Kidney (tissue), 14 donors: ENCODE results near the gene ATAD5. TPM values are rescaled to one million over a fixed set of nuclear protein-coding genes. Genes with fewer than 3 reads are reported as not detected.

Experiments used
- DNase-seq, 5 donors: peaks; one replicate each; pipeline ENCODE4 v3.0.0-alpha.2; 2013 to 2020
- FAIRE-seq: peaks from 2 replicates; lab custom pipeline; 2012; peaks lifted over from hg19 to GRCh38; lab: Jason Lieb, UNC
- H3K27ac ChIP-seq, 2 donors: one replicate each; pipeline ENCODE4 v1.7.0; 2013; ENCODE audit warnings: low read depth in 2 of 2, low read length in 2 of 2, inconsistent platforms in 1 of 2
- H3K27me3 ChIP-seq: one replicate; pipeline ENCODE4 v1.7.1; 2013; ENCODE audit warnings: low read length, inconsistent platforms; ENCODE audit not compliant: control insufficient read depth, insufficient read depth
- H3K36me3 ChIP-seq, 3 donors: one replicate each; pipeline versions ENCODE4 v1.7.0 to v1.7.1; 2013; ENCODE audit warnings: low read length in 3 of 3, control low read depth in 1 of 3, inconsistent platforms in 1 of 3; ENCODE audit not compliant: insufficient read depth in 3 of 3, control insufficient read depth in 2 of 3
- H3K4me1 ChIP-seq, 3 donors: one replicate each; pipeline versions ENCODE4 v1.7.0 to v1.7.1; 2013; ENCODE audit warnings: low read length in 3 of 3, inconsistent platforms in 1 of 3, low read depth in 1 of 3; ENCODE audit not compliant: control insufficient read depth in 2 of 3, insufficient read depth in 2 of 3
- H3K4me3 ChIP-seq, 3 donors: one replicate each; pipeline versions ENCODE4 v1.7.0 to v1.8.1; 2013; ENCODE audit warnings: low read length in 3 of 3, control low read depth in 1 of 3, inconsistent platforms in 1 of 3
- H3K9ac ChIP-seq, 3 donors: one replicate each; pipeline versions ENCODE4 v1.7.0 to v1.7.1; 2013; ENCODE audit warnings: low read length in 3 of 3, control low read depth in 1 of 3, inconsistent platforms in 1 of 3
- H3K9me3 ChIP-seq, 3 donors: one replicate each; pipeline versions ENCODE4 v1.7.0 to v1.7.1; 2013; ENCODE audit warnings: low read length in 3 of 3, control low read depth in 1 of 3, inconsistent platforms in 1 of 3; ENCODE audit not compliant: control insufficient read depth in 2 of 3, insufficient read depth in 1 of 3
- CTCF ChIP-seq: IDR thresholded peaks from 3 replicates; pipeline ENCODE4 v1.5.1; 2012; ENCODE audit warnings: mild to moderate bottlenecking, moderate library complexity, borderline replicate concordance; ENCODE audit not compliant: insufficient read depth; ENCODE audit errors: extremely low read depth
- intact Hi-C: fragments of 100-400 bp; cut with DNase I; formaldehyde crosslinking; loops from one replicate; pipeline ENCODE4 v1.11.1; 2022
- polyA plus RNA-seq: library from polyadenylated mRNA; stranded (reverse); fragments of 350-450 nt; fragmentation: Illumina TruSeq; extraction: RNeasy Lipid Tissue Mini Kit (QIAGEN cat#74804); gene quantifications from one replicate; pipeline ENCODE4 v1.2.3, GENCODE V29; 2014; ENCODE audit warnings: low read depth, low replicate concordance; ENCODE audit not compliant: insufficient read depth
- total RNA-seq: library from RNA; stranded (reverse); fragmentation: NEBNext Ultra II Directional; extraction: Animal tissue kit (Norgen Biotek cat#: 25700); gene quantifications from one replicate; pipeline ENCODE4 v1.2.1, GENCODE V29; 2021
- donor health status: control.
- donor health status: control.
- donor health status: control.
- donor health status: control.
- donor health status: control.
- donor health status: DM: yes; HTN: yes; CAD: no.
- donor health status: Normal renal cell carcinoma (clear cell type).

ATAD5 gene
- total and polyA plus RNA-seq, 2 donors from 2014 or later, result 0.19 to 1.7 TPM

GRCh38 chr17:30854146-30854545, 22.4 kb downstream of the ATAD5 start:
- DNase-seq (no peak), FAIRE-seq (peak; percentile 97)
- H3K9me3 ChIP-seq, result no peaks in the 10 kb centered on the region
- no peaks in the 10 kb centered on the region for H3K27me3 ChIP-seq
- no peaks in the 10 kb centered on the region for H3K4me1 ChIP-seq
- no peak for TF ChIP-seq CTCF
- no peak overlapping the region for H3K4me3 ChIP-seq
- intact Hi-C loops, result no loop called here
- H3K27ac ChIP-seq, result no peak overlapping the region
- no peak overlapping the region for H3K9ac ChIP-seq
- H3K36me3 ChIP-seq, result peaks cover 0 to 2% (median 0%) of the 10 kb centered on the region in 3 donors

- Histone ChIP-seq H3K4me3 (no peak overlapping the region), H3K36me3 (peaks cover 0 to 2% (median 0%) of the 10 kb centered on the region in 3 donors), H3K4me1 (no peaks in the 10 kb centered on the region), H3K9me3 (no peaks in the 10 kb centered on the region), H3K27me3 (no peaks in the 10 kb centered on the region), H3K27ac (no peak overlapping the region), H3K9ac (no peak overlapping the region)
- no peak for TF ChIP-seq CTCF
- DNase-seq (no peak), FAIRE-seq (no peak)
- intact Hi-C loops, result no loop called here
Observed at GRCh38 chr17:30858556-30859250, 26.9 kb downstream of the ATAD5 start.

DNA sequence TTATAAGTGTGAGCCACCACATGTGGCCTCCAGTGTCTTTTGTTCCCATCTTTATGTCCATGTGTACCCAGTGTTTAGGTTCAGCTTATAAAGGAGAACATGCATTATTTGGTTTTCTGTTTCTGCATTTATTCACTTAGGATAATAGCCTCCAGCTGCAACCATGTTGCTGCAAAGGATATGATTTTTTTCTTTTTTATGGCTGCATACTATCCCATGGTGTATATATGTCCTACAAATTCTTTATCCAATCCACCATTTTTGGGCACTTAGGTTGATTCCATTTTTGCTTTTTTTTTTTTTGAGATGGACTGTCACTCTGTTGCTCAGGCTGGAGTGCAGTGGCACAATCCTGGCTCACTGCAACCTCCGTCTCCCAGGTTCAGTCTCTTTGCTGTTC, 32.9 kb downstream of the ATAD5 start:
- H3K4me3 ChIP-seq, result no peak overlapping the region
- H3K27ac ChIP-seq, result no peak overlapping the region
- no peak for FAIRE-seq
- intact Hi-C loops, result no loop called here
- H3K9ac ChIP-seq, result no peak overlapping the region
- no peak for DNase-seq
- H3K27me3 ChIP-seq, result no peaks in the 10 kb centered on the region
- peaks cover 0 to 2% (median 0%) of the 10 kb centered on the region in 3 donors for H3K36me3 ChIP-seq
- no peak for TF ChIP-seq CTCF
- H3K4me1 ChIP-seq, result no peaks in the 10 kb centered on the region
- no peaks in the 10 kb centered on the region for H3K9me3 ChIP-seq
